ENCODE results near the gene IER3.

IER3 gene

GRCh38 chr6:30744054-30744805 is at the start of gene IER3 (continued):
- TF ChIP-seq ZNF16 (tag by site-specific recombination; IDR thresholded peaks at IDR 0.05; ENCODE audit: low read depth) (no peak), ZIC2 (tag by site-specific recombination; IDR thresholded peaks at IDR 0.05) (peak; percentile 94), ZNF585B (tag by site-specific recombination; IDR thresholded peaks at IDR 0.05) (no peak), AEBP2 (tag by site-specific recombination; IDR thresholded peaks at IDR 0.05; ENCODE audit: borderline replicate concordance) (no peak), ZNF175 (tag by site-specific recombination; IDR thresholded peaks at IDR 0.05) (no peak), ZNF664 (tag by site-specific recombination; IDR thresholded peaks at IDR 0.05) (no peak), ZNF473 (tag by site-specific recombination; IDR thresholded peaks at IDR 0.05) (no peak), ZNF654 (tag by site-specific recombination; IDR thresholded peaks at IDR 0.05; ENCODE audit: low read depth) (no peak; the same call in 1 of the 2 replicates), BCL11A (tag by site-specific recombination; IDR thresholded peaks at IDR 0.05; ENCODE audit: low read depth) (peak; percentile 72), ZNF202 (tag by site-specific recombination; IDR thresholded peaks at IDR 0.05; ENCODE audit: borderline replicate concordance) (no peak), ZNF302 (tag by site-specific recombination; IDR thresholded peaks at IDR 0.05; ENCODE audit: low read depth) (no peak), MYNN (tag by site-specific recombination; IDR thresholded peaks at IDR 0.05; ENCODE audit: borderline replicate concordance) (no peak), ZBTB8A (tag by site-specific recombination; IDR thresholded peaks at IDR 0.05) (peak; percentile 98), GLIS1 (tag by site-specific recombination; IDR thresholded peaks at IDR 0.05) (peak; percentile 85), ZNF785 (tag by site-specific recombination; IDR thresholded peaks at IDR 0.05) (no peak), ZNF792 (tag by site-specific recombination; IDR thresholded peaks at IDR 0.05) (no peak), ZNF133 (tag by site-specific recombination; IDR thresholded peaks at IDR 0.05) (no peak), HOXC10 (CRISPR knock-in tag; IDR thresholded peaks at IDR 0.05) (0 out of 2 replicates have a peak, but pooled peaks have one; percentile 93), ZNF501 (tag by site-specific recombination; IDR thresholded peaks at IDR 0.05) (no peak; the same call in 1 of the 2 replicates), GFI1B (tag by site-specific recombination; IDR thresholded peaks at IDR 0.05) (no peak), ZXDB (tag by site-specific recombination; IDR thresholded peaks at IDR 0.05) (peak; percentile 76), KLF8 (tag by site-specific recombination; IDR thresholded peaks at IDR 0.05) (peak; percentile 54), ZNF366 (tag by site-specific recombination; conservative IDR thresholded peaks at IDR 0.05) (no peak), PRDM2 (tag by site-specific recombination; IDR thresholded peaks at IDR 0.05; ENCODE audit: borderline replicate concordance) (no peak), ZSCAN30 (tag by site-specific recombination; IDR thresholded peaks at IDR 0.05) (peak; percentile 67), ZNF791 (tag by site-specific recombination; IDR thresholded peaks at IDR 0.05) (no peak)
- TF ChIP-seq, protein P1, sequence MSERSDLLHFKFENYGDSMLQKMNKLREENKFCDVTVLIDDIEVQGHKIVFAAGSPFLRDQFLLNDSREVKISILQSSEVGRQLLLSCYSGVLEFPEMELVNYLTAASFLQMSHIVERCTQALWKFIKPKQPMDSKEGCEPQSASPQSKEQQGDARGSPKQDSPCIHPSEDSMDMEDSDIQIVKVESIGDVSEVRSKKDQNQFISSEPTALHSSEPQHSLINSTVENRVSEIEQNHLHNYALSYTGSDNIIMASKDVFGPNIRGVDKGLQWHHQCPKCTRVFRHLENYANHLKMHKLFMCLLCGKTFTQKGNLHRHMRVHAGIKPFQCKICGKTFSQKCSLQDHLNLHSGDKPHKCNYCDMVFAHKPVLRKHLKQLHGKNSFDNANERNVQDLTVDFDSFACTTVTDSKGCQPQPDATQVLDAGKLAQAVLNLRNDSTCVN (tag by site-specific recombination; optimal IDR thresholded peaks at IDR 0.05), result peak; percentile 36
- TF ChIP-seq, protein P2, sequence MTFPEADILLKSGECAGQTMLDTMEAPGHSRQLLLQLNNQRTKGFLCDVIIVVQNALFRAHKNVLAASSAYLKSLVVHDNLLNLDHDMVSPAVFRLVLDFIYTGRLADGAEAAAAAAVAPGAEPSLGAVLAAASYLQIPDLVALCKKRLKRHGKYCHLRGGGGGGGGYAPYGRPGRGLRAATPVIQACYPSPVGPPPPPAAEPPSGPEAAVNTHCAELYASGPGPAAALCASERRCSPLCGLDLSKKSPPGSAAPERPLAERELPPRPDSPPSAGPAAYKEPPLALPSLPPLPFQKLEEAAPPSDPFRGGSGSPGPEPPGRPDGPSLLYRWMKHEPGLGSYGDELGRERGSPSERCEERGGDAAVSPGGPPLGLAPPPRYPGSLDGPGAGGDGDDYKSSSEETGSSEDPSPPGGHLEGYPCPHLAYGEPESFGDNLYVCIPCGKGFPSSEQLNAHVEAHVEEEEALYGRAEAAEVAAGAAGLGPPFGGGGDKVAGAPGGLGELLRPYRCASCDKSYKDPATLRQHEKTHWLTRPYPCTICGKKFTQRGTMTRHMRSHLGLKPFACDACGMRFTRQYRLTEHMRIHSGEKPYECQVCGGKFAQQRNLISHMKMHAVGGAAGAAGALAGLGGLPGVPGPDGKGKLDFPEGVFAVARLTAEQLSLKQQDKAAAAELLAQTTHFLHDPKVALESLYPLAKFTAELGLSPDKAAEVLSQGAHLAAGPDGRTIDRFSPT (tag by site-specific recombination; IDR thresholded peaks at IDR 0.05), result peak; percentile 81
- TF ChIP-seq, protein P3, sequence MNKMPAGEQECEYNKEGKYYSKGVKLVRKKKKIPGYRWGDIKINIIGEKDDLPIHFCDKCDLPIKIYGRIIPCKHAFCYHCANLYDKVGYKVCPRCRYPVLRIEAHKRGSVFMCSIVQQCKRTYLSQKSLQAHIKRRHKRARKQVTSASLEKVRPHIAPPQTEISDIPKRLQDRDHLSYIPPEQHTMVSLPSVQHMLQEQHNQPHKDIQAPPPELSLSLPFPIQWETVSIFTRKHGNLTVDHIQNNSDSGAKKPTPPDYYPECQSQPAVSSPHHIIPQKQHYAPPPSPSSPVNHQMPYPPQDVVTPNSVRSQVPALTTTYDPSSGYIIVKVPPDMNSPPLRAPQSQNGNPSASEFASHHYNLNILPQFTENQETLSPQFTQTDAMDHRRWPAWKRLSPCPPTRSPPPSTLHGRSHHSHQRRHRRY (tag by site-specific recombination; IDR thresholded peaks at IDR 0.05), result no peak
